SHP77 (cell line): ENCODE data around the gene PAQR4.
A peak's percentile ranks its signal among the peaks of the same experiment; 100 is the strongest.

Experiments used
- DNase-seq, 2 experiments: peaks; one replicate each; lab custom pipeline; 2025; lab: John Stamatoyannopoulos, UW

PAQR4 gene

DNA sequence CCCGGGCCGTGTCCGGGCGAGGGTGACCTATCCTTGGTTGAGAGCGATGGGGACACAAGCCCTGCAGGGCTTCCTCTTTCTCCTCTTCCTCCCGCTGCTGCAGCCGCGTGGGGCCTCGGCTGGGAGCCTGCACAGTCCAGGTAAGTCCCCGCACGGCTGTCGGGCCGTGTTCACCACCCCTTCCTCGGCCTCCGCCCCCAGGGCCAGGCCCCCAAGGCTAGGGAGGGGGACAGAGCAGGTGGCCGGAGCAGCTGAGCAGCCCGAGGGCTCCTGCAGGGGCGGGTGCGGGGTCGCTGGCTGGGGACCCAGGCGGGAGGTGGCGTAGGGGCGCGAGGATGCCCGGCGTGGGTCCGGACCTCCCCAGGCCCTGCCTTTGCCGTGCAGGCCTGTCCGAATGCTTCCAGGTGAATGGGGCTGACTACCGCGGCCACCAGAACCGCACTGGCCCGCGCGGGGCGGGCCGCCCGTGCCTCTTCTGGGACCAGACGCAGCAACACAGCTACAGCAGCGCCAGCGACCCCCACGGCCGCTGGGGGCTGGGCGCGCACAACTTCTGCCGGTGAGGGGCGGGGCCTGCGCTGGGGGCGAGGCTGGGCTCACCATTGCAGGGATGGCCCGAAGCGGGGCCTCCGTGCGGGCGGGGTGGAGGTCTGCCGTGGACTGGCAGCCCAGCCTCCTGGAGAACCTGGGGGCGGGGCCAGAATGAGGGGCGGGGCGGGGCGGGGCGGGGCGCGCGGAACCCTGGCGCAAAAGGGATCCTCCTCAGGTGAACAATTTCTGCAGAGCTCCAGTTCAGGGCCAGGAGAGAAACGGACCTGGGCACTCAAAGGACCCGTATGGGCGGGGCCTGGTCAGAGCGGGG lies 4.4 kb upstream of the PAQR4 start:
- peak; percentile 50 to 81 for DNase-seq

DNA sequence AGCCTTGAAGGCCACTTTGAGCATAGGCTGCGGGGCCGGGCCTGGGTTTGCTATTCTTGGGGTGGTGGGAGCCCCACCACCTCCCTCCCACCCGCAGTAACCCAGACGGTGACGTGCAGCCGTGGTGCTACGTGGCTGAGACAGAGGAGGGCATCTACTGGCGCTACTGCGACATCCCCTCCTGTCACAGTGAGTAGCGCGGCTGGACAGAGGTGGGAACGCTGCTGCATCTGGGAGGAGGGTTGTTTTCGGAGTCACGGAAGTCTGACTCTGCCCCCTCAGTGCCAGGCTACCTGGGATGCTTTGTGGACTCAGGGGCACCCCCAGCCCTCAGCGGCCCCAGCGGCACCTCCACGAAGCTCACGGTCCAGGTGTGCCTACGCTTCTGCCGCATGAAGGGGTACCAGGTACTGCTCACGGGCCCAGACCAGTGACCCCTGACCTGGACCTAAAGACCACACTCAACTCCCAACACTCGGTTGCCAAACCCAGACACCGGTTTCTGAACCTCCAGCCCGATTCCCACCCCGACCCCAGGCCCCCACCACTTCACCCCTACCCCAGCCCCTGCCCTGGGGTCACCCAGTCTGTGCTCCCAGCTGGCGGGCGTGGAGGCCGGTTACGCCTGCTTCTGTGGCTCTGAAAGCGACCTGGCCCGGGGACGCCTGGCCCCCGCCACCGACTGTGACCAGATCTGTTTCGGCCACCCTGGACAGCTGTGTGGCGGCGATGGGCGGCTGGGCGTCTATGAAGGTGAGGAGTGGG lies 2.9 kb upstream of the PAQR4 start:
- DNase-seq = no peak

GRCh38 chr16:2966808-2967191 lies 2.3 kb upstream of the PAQR4 start:
- DNase-seq = no peak

DNA sequence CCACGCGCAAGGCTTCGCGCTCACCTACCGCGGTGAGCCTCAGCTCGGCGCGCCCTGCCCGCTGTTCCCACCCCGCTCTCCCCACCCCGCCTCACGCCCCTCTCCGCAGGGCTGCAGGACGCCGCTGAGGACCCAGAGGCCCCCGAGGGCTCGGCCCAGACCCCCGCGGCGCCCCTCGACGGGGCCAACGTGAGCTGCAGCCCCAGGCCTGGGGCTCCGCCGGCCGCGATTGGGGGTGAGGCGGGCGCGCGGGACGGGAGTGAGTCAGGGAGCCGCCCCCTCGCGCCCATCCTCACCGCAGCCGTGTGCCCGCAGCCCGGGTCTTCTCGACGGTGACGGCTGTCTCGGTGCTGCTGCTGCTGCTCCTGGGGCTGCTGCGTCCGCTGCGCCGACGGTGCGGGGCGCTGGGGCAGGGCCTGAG lies 1.9 kb upstream of the PAQR4 start:
- no peak for DNase-seq

- DNase-seq = no peak
Observed at GRCh38 chr16:2967721-2968161, 1.4 kb upstream of the PAQR4 start.

DNA sequence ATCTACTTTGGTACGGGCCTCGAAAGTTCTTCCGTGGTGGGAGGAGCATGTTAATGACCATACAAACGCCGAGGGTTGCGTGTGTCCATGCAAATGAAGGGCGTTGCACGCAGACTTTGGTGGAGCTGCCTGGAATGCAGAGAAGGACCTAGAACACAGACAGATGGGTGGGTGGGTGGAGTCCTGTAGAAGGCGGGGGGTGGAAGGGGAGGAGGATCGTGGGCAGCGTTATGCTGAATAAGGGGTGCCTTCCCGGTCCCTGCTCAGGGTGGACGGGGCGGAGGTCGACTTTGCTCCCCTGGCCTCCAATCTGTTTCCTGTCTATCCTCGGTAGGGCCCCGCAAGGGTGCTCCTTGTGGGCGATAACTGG lies 795 bp upstream of the PAQR4 start:
- peak; percentile 31 to 53 for DNase-seq

GRCh38 chr16:2969545-2970521 lies 685 bp downstream of the PAQR4 start:
- peak in 1 of 2 experiments; percentile 53 for DNase-seq

- DNase-seq = no peak
Observed at GRCh38 chr16:2970563-2970962, 1.4 kb downstream of the PAQR4 start.

GRCh38 chr16:2971134-2971984 lies 2.2 kb downstream of the PAQR4 start:
- no peak for DNase-seq

- DNase-seq = no peak
Observed at GRCh38 chr16:2971985-2972784, 3.0 kb downstream of the PAQR4 start.

GRCh38 chr16:2973093-2973492 lies 3.9 kb downstream of the PAQR4 start:
- no peak for DNase-seq

GRCh38 chr16:2973605-2974318 lies 4.6 kb downstream of the PAQR4 start:
- no peak for DNase-seq

DNA sequence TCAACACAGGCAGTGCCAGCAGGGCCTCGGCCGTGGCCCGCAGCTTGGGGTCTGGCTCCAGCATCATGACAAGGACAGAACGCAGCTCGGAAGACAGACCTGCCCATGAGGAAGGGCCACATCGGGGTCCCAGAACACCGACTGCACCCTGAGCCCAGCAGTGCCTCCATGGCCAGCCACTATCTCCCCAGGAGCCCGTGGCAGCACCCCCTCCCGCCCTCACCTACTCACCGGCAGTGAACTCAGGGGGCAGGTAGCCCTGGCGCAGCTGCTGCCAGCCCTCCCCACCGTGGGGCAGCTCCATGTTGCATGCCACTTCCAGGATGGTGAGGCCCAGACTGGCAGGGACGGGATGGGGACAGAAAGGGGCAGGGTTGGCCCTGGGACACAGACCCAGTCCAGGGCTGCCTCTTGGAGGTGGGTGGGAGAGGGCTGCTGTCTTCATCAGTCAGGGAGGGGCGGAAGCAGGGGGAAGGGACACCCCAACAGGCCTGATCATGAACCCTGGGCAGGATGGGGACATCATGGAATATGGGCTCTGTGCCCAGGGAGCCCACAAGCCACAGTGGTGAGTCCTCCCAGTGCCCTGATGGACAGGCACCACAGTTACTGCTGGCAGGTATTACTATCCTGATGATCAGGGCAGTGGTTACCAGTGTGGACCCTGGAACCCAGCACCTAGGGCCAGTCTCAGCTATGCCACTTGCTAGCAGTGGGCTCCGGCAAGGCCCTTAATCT lies 5.3 kb downstream of the PAQR4 start:
- no peak for DNase-seq

GRCh38 chr16:2975161-2975795 lies 6.1 kb downstream of the PAQR4 start:
- DNase-seq = no peak

- DNase-seq = no peak
Observed at GRCh38 chr16:2976201-2976600, 7.1 kb downstream of the PAQR4 start.

GRCh38 chr16:2976673-2977072 lies 7.5 kb downstream of the PAQR4 start:
- DNase-seq = no peak

GRCh38 chr16:2977440-2977839 lies 8.3 kb downstream of the PAQR4 start:
- peak in 1 of 2 experiments; percentile 66 for DNase-seq

- DNase-seq = no peak
Observed at GRCh38 chr16:2979669-2980226, 10.6 kb downstream of the PAQR4 start.
